Retina (tissue), 1 donor: ENCODE measurements around the gene PTPRN2.
A peak's percentile ranks its signal among the peaks of the same experiment; 100 is the strongest.
"Not testable (repeated sequence)": the region's sequence is repeated elsewhere in the genome, so short reads cannot be mapped to it uniquely, and the experiment has no call there.

Source experiments
- DNase-seq: peaks from one replicate; pipeline ENCODE4 v3.0.0-alpha.2; 2016

The PTPRN2 gene

GRCh38 chr7:157710396-157710795, 877.2 kb downstream of the PTPRN2 start:
- no peak for DNase-seq

DNA sequence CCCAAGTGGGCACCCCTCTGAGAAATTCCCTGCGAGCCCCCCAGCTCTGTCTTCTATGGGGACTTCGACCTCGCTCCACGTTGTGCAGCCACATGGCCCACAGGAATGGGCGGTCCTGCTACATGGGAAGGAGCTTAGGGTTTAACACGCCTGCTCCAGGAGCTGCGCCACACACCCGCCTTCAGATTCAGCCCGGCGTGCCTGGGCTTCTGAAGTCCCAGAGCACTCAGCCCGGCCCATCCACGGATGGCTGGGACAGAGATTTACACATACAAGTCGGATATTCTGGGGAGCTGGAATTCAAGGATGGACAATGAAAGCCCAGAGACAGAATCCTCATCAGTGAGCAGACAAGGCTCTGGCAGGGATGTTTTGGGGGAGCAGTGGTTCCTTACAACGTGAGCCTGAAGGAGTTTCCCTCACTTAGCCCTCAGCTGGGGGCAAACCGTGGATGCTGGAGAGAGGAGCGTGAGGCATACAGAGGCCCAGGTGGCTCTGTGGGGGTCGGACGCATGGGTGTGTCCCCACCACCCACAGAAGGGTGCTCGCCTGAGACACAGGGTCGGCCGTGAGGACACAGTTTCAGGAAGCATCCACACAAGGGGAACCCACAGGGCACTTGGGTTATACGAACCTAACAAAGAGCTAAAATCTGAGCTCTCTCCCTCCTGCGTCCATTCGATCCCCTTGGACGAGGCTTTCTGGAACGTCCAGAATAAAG, 877.9 kb downstream of the PTPRN2 start:
- DNase-seq: no peak

GRCh38 chr7:157708919-157709295, 878.7 kb downstream of the PTPRN2 start:
- no peak for DNase-seq

DNA sequence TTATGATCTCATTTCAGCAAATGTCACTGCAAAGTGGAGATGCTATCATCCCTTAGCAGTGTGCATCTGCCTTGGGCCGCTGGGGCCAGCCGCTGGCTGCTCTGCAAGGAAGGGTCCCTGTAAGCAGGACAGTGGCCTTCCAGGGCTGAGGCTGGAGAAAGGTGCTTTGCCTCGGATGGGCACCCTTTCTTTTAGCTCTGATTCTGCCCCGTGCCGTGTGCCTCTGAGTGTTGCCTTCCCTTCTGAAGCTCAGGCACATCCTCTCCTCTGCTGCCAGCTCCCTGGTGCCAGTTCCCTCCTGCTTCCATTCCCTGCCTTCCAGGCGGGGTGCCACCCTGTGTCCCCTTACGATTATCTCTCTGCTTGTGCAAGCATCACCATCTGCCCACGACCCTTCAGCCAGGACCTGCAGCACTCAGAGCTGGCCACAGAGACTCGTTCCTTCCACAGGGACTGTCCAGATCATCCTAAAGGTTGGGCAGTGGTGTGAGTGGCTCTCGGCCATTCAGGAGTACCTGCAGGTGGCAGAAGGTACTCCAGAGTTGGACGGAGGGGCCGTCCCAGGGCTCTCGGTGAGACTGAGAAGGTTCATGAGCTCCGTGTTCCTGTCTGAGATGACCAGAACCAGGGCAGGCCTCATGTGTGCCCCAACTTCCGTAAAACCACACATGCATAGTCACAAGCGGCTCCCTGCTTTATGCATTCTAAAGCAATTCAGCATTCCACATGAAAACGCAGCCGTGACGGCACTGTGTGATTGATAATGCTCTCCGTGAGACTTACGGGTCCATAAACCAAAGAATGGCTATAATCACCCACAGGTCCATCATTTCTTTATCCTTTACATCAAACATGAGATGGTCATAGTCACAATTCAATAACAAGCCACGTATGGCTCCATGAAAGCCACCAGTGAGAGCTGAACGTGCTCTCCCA, 879.4 kb downstream of the PTPRN2 start:
- no peak for DNase-seq

- no peak for DNase-seq
These were observed 883.3 kb downstream of the PTPRN2 start for GRCh38 chr7:157704365-157704764.

DNA sequence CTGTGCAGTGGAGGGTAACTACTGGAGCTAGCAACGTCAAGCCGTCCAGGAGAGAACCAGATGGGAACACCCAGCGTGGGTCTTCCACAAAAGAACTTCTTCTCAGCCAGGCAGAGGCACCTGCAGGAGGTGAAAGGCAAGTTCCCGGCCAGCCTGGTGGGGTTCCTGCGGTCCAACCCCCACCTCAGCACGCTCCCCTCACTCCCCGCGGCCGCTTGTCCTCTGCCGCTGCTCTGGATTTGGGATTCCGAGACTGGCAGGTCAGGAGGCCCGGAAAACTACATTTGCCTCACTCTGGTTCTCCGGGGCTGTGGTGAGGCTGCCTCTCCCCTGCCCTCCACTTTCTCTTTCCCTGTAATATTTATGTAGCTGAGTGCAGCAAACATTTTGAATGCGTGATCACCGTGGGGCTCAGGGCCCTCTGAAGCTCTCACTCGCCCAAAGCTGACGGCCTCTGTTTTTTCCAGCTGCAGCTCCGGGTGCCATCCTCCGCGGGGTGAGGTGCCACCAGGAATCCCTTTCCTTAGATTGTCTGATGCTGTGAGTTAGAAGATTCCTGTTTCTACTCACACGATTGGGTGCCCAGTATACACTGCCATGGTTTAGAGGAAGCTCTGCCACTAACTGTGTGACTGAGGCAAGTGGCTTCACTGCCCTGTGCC, 884.0 kb downstream of the PTPRN2 start:
- no peak for DNase-seq

DNA sequence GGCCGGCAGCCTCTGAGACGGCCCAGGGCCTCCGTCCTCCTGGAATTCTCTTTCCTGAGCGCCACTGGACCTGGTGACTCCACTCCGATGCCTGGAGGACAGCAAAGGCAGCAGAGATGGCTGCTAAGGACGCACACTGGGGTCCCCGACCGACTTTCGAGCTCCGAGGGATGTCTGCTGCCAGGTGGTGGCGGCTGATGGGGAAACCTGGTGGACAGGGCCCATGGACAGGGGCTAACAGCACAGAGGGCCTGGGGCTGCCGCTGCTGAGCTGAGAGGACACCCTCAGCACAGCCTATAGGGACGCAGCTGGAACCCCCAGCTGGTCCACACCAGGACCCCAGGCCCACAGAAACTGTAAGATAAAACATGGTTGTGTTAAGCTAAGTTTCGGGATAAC, 884.5 kb downstream of the PTPRN2 start:
- DNase-seq: no peak

GRCh38 chr7:157702311-157703023, 885.2 kb downstream of the PTPRN2 start:
- no peak for DNase-seq

DNA sequence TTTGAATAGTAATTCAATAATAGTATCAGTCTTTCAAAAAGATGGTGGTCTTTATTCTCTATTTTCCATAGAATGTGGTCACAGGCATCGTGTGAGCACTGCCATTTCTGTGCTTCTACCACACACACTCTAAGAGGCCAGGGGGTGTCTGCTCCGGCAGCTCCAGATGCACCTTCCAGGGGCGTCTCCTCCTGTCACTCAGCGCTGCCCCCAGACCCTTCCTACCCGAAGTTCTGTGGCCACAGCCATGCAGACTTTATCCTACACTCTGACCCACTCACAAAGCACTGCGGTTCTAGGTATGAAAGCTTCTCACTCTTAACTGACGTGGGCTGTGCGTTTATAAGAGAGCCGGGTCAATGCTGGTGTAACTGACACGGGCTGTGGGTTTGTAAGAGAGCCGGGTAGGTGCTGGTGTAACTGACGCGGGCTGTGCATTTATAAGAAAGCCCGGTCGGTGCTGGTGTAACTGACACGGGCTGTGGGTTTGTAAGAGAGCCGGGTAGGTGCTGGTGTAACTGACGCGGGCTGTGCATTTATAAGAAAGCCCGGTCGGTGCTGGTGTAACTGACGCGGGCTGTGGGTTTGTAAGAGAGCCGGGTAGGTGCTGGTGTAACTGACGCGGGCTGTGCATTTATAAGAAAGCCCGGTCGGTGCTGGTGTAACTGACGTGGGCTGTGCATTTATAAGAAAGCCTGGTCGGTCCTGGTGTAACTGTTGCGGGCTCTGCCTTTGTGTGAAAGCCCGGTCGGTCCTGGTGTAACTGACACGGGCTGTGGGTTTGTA, 886.0 kb downstream of the PTPRN2 start:
- DNase-seq: not testable (repeated sequence)

GRCh38 chr7:157700231-157701005, 887.2 kb downstream of the PTPRN2 start:
- DNase-seq: no peak

DNA sequence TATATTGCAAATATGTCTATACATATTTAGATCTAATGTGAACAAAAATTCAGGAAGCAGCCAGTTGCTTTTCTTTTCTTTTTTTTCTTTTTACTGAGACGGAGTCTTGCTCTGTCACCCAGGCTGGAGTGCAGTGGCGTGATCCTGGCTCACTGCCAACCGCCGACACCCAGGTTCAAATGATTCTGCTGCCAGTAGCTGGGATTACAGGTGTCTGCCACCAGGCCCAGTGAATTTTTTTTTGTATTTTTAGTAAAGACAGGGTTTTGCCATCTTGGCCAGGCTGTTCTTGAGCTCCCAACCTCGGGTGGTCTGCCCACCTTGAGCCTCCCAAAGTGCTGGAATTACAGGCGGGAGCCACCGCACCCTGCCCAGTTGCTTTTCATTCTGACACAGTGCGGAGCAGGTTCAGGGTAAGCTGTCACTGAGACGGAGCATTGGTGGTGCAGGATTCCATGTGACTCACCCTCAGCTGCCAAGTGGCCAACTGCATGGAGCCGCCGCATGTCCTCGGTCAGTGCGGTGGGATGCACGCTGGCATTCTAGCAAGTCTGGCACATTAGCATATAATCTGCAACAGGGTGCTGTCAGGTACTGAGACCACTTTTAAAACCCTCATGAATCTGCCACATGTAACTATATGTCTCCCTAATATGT, 888.1 kb downstream of the PTPRN2 start:
- DNase-seq: no peak

DNA sequence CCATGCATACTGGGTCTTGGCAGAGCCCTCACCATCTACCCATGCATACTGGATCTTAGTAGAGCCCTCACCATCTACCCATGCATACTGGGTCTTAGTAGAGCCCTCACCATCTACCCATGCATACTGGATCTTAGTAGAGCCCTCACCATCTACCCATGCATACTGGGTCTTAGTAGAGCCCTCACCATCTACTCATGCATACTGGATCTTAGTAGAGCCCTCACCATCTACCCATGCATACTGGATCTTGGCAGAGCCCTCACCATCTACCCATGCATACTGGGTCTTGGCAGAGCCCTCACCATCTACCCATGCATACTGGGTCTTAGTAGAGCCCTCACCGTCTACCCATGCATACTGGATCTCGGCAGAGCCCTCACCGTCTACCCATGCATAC, 890.3 kb downstream of the PTPRN2 start:
- DNase-seq: not testable (repeated sequence)

GRCh38 chr7:157695609-157696008, 892.0 kb downstream of the PTPRN2 start:
- DNase-seq: not testable (repeated sequence)

- no peak for DNase-seq
These were observed 893.3 kb downstream of the PTPRN2 start for GRCh38 chr7:157694376-157694665.

DNA sequence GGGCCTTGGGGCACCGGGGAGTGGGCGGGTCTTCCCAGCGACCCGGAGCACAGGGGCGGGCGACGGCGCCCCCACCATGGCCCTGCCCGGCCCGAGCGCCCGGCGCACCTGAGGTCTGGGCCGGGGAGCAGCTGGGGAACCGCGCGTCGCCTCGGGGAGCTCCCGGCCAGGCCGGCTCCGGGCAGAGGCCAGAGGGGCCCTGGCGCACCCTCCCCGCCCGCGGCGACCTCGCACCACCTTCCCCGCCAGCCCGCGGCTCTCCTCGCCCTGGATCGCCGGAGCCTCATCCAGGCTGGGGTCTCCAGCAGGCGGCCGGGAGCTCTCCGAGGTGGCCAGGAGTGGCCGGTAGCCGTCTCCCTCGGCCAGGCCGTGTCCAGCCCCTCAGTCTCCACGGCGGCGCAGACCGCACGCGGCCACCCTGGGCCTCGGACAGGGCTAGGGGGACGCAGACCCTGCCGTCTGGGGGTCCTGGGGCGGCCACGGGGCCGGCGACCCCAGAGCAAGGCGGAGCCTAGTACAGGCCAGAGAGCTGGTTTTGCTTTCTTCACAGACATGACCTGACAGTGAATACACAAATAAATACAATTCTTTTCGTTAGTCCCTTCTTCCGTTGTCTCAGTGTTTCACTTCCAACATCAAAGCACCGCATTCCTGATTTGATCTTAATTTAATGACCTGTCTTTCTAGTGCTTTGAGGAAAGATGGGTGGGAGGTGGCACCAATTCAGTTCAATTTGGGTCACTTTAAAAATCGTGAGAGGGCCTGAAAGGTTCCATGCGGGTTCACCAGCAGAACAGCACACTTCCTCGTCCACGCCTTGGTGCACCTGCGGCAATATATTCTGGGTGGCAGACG, 893.9 kb downstream of the PTPRN2 start:
- DNase-seq: peak; percentile 77

DNA sequence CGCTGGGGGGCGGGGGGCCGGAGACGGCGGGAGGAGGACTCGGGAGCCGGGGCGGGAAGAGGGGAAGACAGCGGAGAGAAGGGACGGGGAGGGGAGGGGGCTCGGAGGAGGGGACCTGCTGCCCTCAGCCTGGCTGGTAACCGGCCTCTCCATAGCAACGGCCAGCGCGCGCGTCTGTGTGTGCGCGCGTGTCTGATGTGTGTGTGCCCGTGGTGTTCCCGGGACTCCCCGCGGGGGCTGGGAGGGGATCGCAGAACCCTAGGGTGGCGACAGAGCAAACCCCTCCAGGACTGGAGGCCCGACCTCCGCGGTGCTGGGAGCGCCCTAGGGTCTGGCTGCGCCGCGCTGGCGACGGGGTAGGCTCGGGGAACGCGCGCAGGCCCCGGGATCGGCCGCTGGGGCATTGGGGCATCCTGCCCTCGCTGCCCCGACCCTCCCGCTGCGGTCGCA, 894.5 kb downstream of the PTPRN2 start:
- peak; percentile 89 for DNase-seq

- DNase-seq: peak; percentile 81
These were observed 895.1 kb downstream of the PTPRN2 start for GRCh38 chr7:157692460-157693011.

DNA sequence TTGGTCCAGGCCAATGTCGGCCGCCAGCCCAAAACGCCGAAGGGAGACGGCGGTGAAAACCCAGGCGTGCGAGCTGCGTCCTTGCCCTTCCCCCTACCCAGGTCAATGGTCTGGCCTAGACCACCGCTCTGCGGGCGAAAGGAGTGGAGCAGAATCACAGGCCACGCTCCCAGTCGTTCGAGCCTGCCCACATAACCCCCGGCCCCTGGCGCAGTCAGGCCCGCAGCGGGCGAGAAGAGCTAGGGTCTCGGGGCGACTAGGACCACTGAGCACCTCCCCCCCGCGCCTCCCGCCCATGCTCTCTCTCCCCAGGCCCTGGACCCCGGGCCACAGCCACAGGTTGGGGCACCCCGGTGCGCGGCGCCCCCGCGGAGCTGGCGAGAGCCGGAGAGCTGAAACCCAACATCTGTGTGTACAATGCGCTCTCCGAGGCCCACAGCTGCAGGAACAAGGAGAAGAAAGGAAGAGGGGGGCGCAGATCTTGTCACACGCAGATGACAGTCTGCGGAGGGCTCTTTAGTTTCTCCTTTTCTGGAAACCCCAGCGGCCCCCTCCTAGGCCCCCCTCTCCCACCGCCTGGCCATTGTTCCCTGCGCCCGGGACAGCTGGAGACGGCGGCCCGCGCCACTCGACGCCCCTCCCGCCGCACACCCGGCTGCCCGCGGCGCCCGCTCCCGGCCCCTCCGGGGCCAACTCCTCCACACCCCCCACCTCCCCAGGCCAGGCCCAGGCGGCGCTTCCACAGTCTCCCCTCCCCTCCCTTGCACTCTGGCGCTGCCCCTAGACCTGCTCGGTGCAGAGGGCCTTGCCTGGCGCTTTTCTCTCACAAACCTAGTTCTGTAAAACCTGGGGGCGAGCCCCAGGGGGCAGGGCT, 895.8 kb downstream of the PTPRN2 start:
- peak; percentile 87 for DNase-seq
